ENCODE results near the gene PLXNA4.

The PLXNA4 gene

GRCh38 chr7:132105096-132105495, 471.2 kb downstream of the PLXNA4 start:
- no peak overlapping the region for H3K4me3 ChIP-seq (ENCODE audit: low read length)
- H3K4me2 ChIP-seq (ENCODE audit: low read length) = no peak overlapping the region
- no peaks in the 10 kb centered on the region for H3K79me2 ChIP-seq (ENCODE audit: low read length)
- no peak overlapping the region for H2AFZ ChIP-seq (ENCODE audit: low read depth, low read length)
- H3K9ac ChIP-seq (ENCODE audit: low read length) = no peak overlapping the region
- H3K4me1 ChIP-seq (ENCODE audit: low read length) = no peaks in the 10 kb centered on the region
- TF ChIP-seq CTCF (IDR thresholded peaks at IDR 0.05; ENCODE audit: low read depth, low read length) (no peak), EZH2phosphoT487 (IDR thresholded peaks at IDR 0.05; ENCODE audit: low read depth) (no peak)
- H3K27me3 ChIP-seq (ENCODE audit: low read depth, low read length) = peaks cover 15% of the 10 kb centered on the region; the same call in 1 of the 2 replicates
- no peaks in the 10 kb centered on the region for H4K20me1 ChIP-seq (ENCODE audit: insufficient read depth, low read length)
- H3K9me3 ChIP-seq (ENCODE audit: insufficient read depth, low read length) = no peaks in the 10 kb centered on the region
- H3K36me3 ChIP-seq (replicated peaks; ENCODE audit: low read depth, low read length) = no peaks in the 10 kb centered on the region
- H3K27ac ChIP-seq (ENCODE audit: low read length) = no peak overlapping the region

- H4K20me1 ChIP-seq (ENCODE audit: insufficient read depth, low read length) = no peaks in the 10 kb centered on the region
- no peak overlapping the region for H3K4me3 ChIP-seq (ENCODE audit: low read length)
- TF ChIP-seq EZH2phosphoT487 (IDR thresholded peaks at IDR 0.05; ENCODE audit: low read depth) (no peak), CTCF (IDR thresholded peaks at IDR 0.05; ENCODE audit: low read depth, low read length) (no peak)
- no peak overlapping the region for H3K4me2 ChIP-seq (ENCODE audit: low read length)
- H3K27ac ChIP-seq (ENCODE audit: low read length) = no peak overlapping the region
- H3K9ac ChIP-seq (ENCODE audit: low read length) = no peak overlapping the region
- H3K9me3 ChIP-seq (ENCODE audit: insufficient read depth, low read length) = no peaks in the 10 kb centered on the region
- no peak overlapping the region for H2AFZ ChIP-seq (ENCODE audit: low read depth, low read length)
- H3K36me3 ChIP-seq (replicated peaks; ENCODE audit: low read depth, low read length) = no peaks in the 10 kb centered on the region
- H3K79me2 ChIP-seq (ENCODE audit: low read length) = no peaks in the 10 kb centered on the region
- H3K27me3 ChIP-seq (ENCODE audit: low read depth, low read length) = peaks cover 18% of the 10 kb centered on the region; the same call in 1 of the 2 replicates
- H3K4me1 ChIP-seq (ENCODE audit: low read length) = no peaks in the 10 kb centered on the region
Measured at GRCh38 chr7:132103718-132104117, 472.6 kb downstream of the PLXNA4 start.

- Histone ChIP-seq H3K9ac (ENCODE audit: low read length) (no peak overlapping the region), H3K4me2 (ENCODE audit: low read length) (no peak overlapping the region), H3K4me3 (ENCODE audit: low read length) (no peak overlapping the region), H3K36me3 (replicated peaks; ENCODE audit: low read depth, low read length) (no peaks in the 10 kb centered on the region), H3K4me1 (ENCODE audit: low read length) (no peaks in the 10 kb centered on the region), H3K9me3 (ENCODE audit: insufficient read depth, low read length) (no peaks in the 10 kb centered on the region), H4K20me1 (ENCODE audit: insufficient read depth, low read length) (no peaks in the 10 kb centered on the region), H2AFZ (ENCODE audit: low read depth, low read length) (no peak overlapping the region), H3K27ac (ENCODE audit: low read length) (no peak overlapping the region), H3K79me2 (ENCODE audit: low read length) (no peaks in the 10 kb centered on the region), H3K27me3 (ENCODE audit: low read depth, low read length) (peaks cover 11% of the 10 kb centered on the region; the same call in 1 of the 2 replicates)
- no peak for TF ChIP-seq EZH2phosphoT487 (IDR thresholded peaks at IDR 0.05; ENCODE audit: low read depth)
Measured at GRCh38 chr7:132102942-132103341, 473.3 kb downstream of the PLXNA4 start.

- Histone ChIP-seq H3K9me3 (ENCODE audit: insufficient read depth, low read length) (no peaks in the 10 kb centered on the region), H3K36me3 (replicated peaks; ENCODE audit: low read depth, low read length) (no peaks in the 10 kb centered on the region), H3K4me1 (ENCODE audit: low read length) (no peaks in the 10 kb centered on the region), H3K79me2 (ENCODE audit: low read length) (no peaks in the 10 kb centered on the region), H3K27me3 (ENCODE audit: low read depth, low read length) (peaks cover 9% of the 10 kb centered on the region; the same call in 1 of the 2 replicates), H4K20me1 (ENCODE audit: insufficient read depth, low read length) (no peaks in the 10 kb centered on the region), H2AFZ (ENCODE audit: low read depth, low read length) (no peak overlapping the region), H3K9ac (ENCODE audit: low read length) (no peak overlapping the region), H3K4me2 (ENCODE audit: low read length) (no peak overlapping the region), H3K4me3 (ENCODE audit: low read length) (no peak overlapping the region), H3K27ac (ENCODE audit: low read length) (no peak overlapping the region)
- no peak for TF ChIP-seq EZH2phosphoT487 (IDR thresholded peaks at IDR 0.05; ENCODE audit: low read depth)
- no peak for TF ChIP-seq CTCF (IDR thresholded peaks at IDR 0.05; ENCODE audit: low read depth, low read length)
Measured at GRCh38 chr7:132102391-132102790, 473.9 kb downstream of the PLXNA4 start.
